ENCODE data around the gene SELP. TPM values are rescaled to one million over a fixed set of nuclear protein-coding genes. Genes with fewer than 3 reads are reported as not detected.
"Not testable (repeated sequence)": the region's sequence is repeated elsewhere in the genome, so short reads cannot be mapped to it uniquely, and the experiment has no call there.

SELP gene
- 1 to 10 TPM in 2 of 8 experiments, under 1 TPM in 2, not detected in 4; 0.10 to 2.6 (median 0.61) TPM for total RNA-seq

GRCh38 chr1:169630006-169630405 is at the start of gene SELP:
SELP (minus strand) TSS chr1:169630124; CDS start chr1:169630074, 50 bp downstream.
- in situ Hi-C loops (cut with MboI; ENCODE audit: low pct_unique_long_range_greater_than_20kb in 2 of 9, low sequenced_read_pairs in 9 of 9, unreplicated experiment in 9 of 9): no loop called here
- WGBS, 10 experiments: 0 to 100% (median 91%) methylated on average over 1 of the region's 1 CpG; no CpG with 5 or more reads in 2 of the 10 experiments
- ATAC-seq (replicated peaks in 6 of 8): peak in 3 of 8 experiments; percentile 37 to 52 (median 38)

GRCh38 chr1:169679692-169680091 is 49.8 kb upstream of the SELP start:
- 17 to 100% (median 78%) methylated on average over 1 to 3 of the region's 3 CpGs; no CpG with 5 or more reads in 2 of the 10 experiments for WGBS, 10 experiments
- no peak overlapping the region for H3K4me3 ChIP-seq
- no peak for ATAC-seq (replicated peaks in 6 of 8)
- peaks cover 9 to 18% of the 10 kb centered on the region in 2 donors for H3K4me1 ChIP-seq (replicated peaks in 1 of 2)
- H3K27ac ChIP-seq: no peak overlapping the region
- in situ Hi-C loops (cut with MboI; ENCODE audit: low pct_unique_long_range_greater_than_20kb in 2 of 9, low sequenced_read_pairs in 9 of 9, unreplicated experiment in 9 of 9): no loop called here

More at GRCh38 chr1:169630006-169630405, at the start of gene SELP:
- Histone ChIP-seq H3K4me3 (no peak within 1 kb of the TSS), H3K4me1 (replicated peaks in 1 of 2) (no peaks in the 10 kb centered on the region), H3K27ac (no peak within 1 kb of the TSS)

GRCh38 chr1:169676001-169676400 is 46.1 kb upstream of the SELP start:
- Histone ChIP-seq H3K4me3 (no peak overlapping the region), H3K4me1 (replicated peaks in 1 of 2) (peaks cover 5 to 9% of the 10 kb centered on the region in 2 donors), H3K27ac (no peak overlapping the region)
- ATAC-seq (replicated peaks in 6 of 8): peak in 1 of 8 experiments; percentile 60
- 0 to 100% (median 34%) methylated on average over 1 to 2 of the region's 2 CpGs for WGBS, 10 experiments
- in situ Hi-C loops (cut with MboI; ENCODE audit: low pct_unique_long_range_greater_than_20kb in 2 of 9, low sequenced_read_pairs in 9 of 9, unreplicated experiment in 9 of 9): no loop called here

GRCh38 chr1:169670836-169671235 is 40.9 kb upstream of the SELP start:
- WGBS, 10 experiments: 0 to 75% (median 40%) methylated on average over 1 to 3 of the region's 3 CpGs; no CpG with 5 or more reads in 1 of the 10 experiments
- Histone ChIP-seq H3K4me1 (replicated peaks in 1 of 2) (no peaks in the 10 kb centered on the region), H3K4me3 (no peak overlapping the region), H3K27ac (no peak overlapping the region)
- in situ Hi-C loops (cut with MboI; ENCODE audit: low pct_unique_long_range_greater_than_20kb in 2 of 9, low sequenced_read_pairs in 9 of 9, unreplicated experiment in 9 of 9): no loop called here
- no peak for ATAC-seq (replicated peaks in 6 of 8)

- ATAC-seq (replicated peaks in 6 of 8); H3K4me1 ChIP-seq (replicated peaks in 1 of 2); H3K27ac ChIP-seq; H3K4me3 ChIP-seq; in situ Hi-C loops (cut with MboI; ENCODE audit: low pct_unique_long_range_greater_than_20kb in 2 of 9, low sequenced_read_pairs in 9 of 9, unreplicated experiment in 9 of 9): not testable (repeated sequence)
- 17 to 100% (median 87%) methylated on average over 1 to 3 of the region's 3 CpGs; no CpG with 5 or more reads in 5 of the 10 experiments for WGBS, 10 experiments
These were observed 40.3 kb upstream of the SELP start for GRCh38 chr1:169670244-169670643.

GRCh38 chr1:169667699-169668596 is 38.0 kb upstream of the SELP start:
- H3K4me3 ChIP-seq; ATAC-seq (replicated peaks in 6 of 8); in situ Hi-C loops (cut with MboI; ENCODE audit: low pct_unique_long_range_greater_than_20kb in 2 of 9, low sequenced_read_pairs in 9 of 9, unreplicated experiment in 9 of 9); H3K27ac ChIP-seq; H3K4me1 ChIP-seq (replicated peaks in 1 of 2): not testable (repeated sequence)
- WGBS, 10 experiments: 17 to 91% (median 56%) methylated on average over 1 to 8 of the region's 28 CpGs; no CpG with 5 or more reads in 3 of the 10 experiments

GRCh38 chr1:169667227-169667639 is 37.3 kb upstream of the SELP start:
- in situ Hi-C loops (cut with MboI; ENCODE audit: low pct_unique_long_range_greater_than_20kb in 2 of 9, low sequenced_read_pairs in 9 of 9, unreplicated experiment in 9 of 9); H3K4me3 ChIP-seq; H3K27ac ChIP-seq; ATAC-seq (replicated peaks in 6 of 8); H3K4me1 ChIP-seq (replicated peaks in 1 of 2): not testable (repeated sequence)
- 0 to 92% (median 76%) methylated on average over 1 to 2 of the region's 2 CpGs; no CpG with 5 or more reads in 1 of the 10 experiments for WGBS, 10 experiments

GRCh38 chr1:169662680-169663079 is 32.8 kb upstream of the SELP start:
- in situ Hi-C loops (cut with MboI; ENCODE audit: low pct_unique_long_range_greater_than_20kb in 2 of 9, low sequenced_read_pairs in 9 of 9, unreplicated experiment in 9 of 9); ATAC-seq (replicated peaks in 6 of 8): not testable (repeated sequence)

GRCh38 chr1:169661066-169661465 is 31.1 kb upstream of the SELP start:
- in situ Hi-C loops (cut with MboI; ENCODE audit: low pct_unique_long_range_greater_than_20kb in 2 of 9, low sequenced_read_pairs in 9 of 9, unreplicated experiment in 9 of 9); ATAC-seq (replicated peaks in 6 of 8); H3K27ac ChIP-seq; H3K4me3 ChIP-seq; H3K4me1 ChIP-seq (replicated peaks in 1 of 2): not testable (repeated sequence)
- 40 to 100% (median 91%) methylated on average over 1 to 11 of the region's 16 CpGs; no CpG with 5 or more reads in 4 of the 10 experiments for WGBS, 10 experiments

More at GRCh38 chr1:169662680-169663079, 32.8 kb upstream of the SELP start:
- 0 to 84% (median 61%) methylated on average over 1 to 4 of the region's 8 CpGs; no CpG with 5 or more reads in 5 of the 10 experiments for WGBS, 10 experiments
- not testable (repeated sequence) for H3K4me3 ChIP-seq; H3K27ac ChIP-seq; H3K4me1 ChIP-seq (replicated peaks in 1 of 2)

GRCh38 chr1:169658777-169659176 is 28.9 kb upstream of the SELP start:
- in situ Hi-C loops (cut with MboI; ENCODE audit: low pct_unique_long_range_greater_than_20kb in 2 of 9, low sequenced_read_pairs in 9 of 9, unreplicated experiment in 9 of 9); H3K4me1 ChIP-seq (replicated peaks in 1 of 2); H3K4me3 ChIP-seq; ATAC-seq (replicated peaks in 6 of 8); H3K27ac ChIP-seq: not testable (repeated sequence)

- in situ Hi-C loops (cut with MboI; ENCODE audit: low pct_unique_long_range_greater_than_20kb in 2 of 9, low sequenced_read_pairs in 9 of 9, unreplicated experiment in 9 of 9): no loop called here
- no peak for ATAC-seq (replicated peaks in 6 of 8)
- no peaks in the 10 kb centered on the region for H3K4me1 ChIP-seq (replicated peaks in 1 of 2)
- H3K4me3 ChIP-seq: no peak overlapping the region
- WGBS, 10 experiments: 50 to 96% (median 81%) methylated on average over 2 of the region's 2 CpGs; no CpG with 5 or more reads in 5 of the 10 experiments
- no peak overlapping the region for H3K27ac ChIP-seq
These were observed 23.9 kb upstream of the SELP start for GRCh38 chr1:169653873-169654272.

GRCh38 chr1:169651035-169651434 is 21.1 kb upstream of the SELP start:
- no peaks in the 10 kb centered on the region for H3K4me1 ChIP-seq (replicated peaks in 1 of 2)
- no peak overlapping the region for H3K27ac ChIP-seq
- in situ Hi-C loops (cut with MboI; ENCODE audit: low pct_unique_long_range_greater_than_20kb in 2 of 9, low sequenced_read_pairs in 9 of 9, unreplicated experiment in 9 of 9): no loop called here
- H3K4me3 ChIP-seq: no peak overlapping the region
- peak in 3 of 8 experiments; percentile 34 to 97 (median 45) for ATAC-seq (replicated peaks in 6 of 8)
- 8 to 100% (median 77%) methylated on average over 1 to 2 of the region's 2 CpGs; no CpG with 5 or more reads in 1 of the 10 experiments for WGBS, 10 experiments

- Histone ChIP-seq H3K4me3 (no peak overlapping the region), H3K27ac (no peak overlapping the region), H3K4me1 (replicated peaks in 1 of 2) (no peaks in the 10 kb centered on the region)
- 0 to 80% (median 61%) methylated on average over 1 to 4 of the region's 4 CpGs; no CpG with 5 or more reads in 2 of the 10 experiments for WGBS, 10 experiments
- ATAC-seq (replicated peaks in 6 of 8): peak in 1 of 8 experiments; percentile 42
- in situ Hi-C loops (cut with MboI; ENCODE audit: low pct_unique_long_range_greater_than_20kb in 2 of 9, low sequenced_read_pairs in 9 of 9, unreplicated experiment in 9 of 9): no loop called here
These were observed 20.6 kb upstream of the SELP start for GRCh38 chr1:169650551-169650950.
